NCI-H2081 treated with DMSO at 0.1 percent for 48 hours (cell line): ENCODE measurements around the gene TM4SF5.

Source experiments
- DNase-seq: peaks from one replicate; lab custom pipeline; 2025; lab: John Stamatoyannopoulos, UW

Gene TM4SF5

GRCh38 chr17:4771519-4772234 is at the start of gene TM4SF5:
TM4SF5 (plus strand) TSS chr17:4771886; CDS start chr17:4771923, 37 bp downstream.
- no peak for DNase-seq

GRCh38 chr17:4722678-4723240 is 48.9 kb upstream of the TM4SF5 start:
- no peak for DNase-seq

DNA sequence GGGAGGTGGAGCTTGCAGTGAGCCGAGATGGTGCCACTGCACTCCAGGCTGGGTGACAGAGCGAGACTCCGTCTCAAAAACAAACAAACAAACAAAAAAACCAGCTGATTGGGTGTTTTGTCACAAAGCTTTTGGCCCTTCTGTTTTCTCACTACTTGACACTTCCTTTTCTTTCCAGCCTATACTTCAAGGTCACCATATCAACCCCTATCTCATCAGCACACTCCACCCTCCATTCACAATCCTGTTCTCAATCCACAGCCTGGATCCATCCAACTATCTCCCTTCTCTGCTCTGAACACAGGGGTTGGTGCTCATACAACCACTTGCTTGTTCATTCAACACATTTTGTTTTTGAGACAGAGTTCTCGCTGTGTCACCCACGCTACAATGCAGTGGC is 47.0 kb upstream of the TM4SF5 start:
- no peak for DNase-seq

- no peak for DNase-seq
Observed at GRCh38 chr17:4725646-4726310, 45.9 kb upstream of the TM4SF5 start.

DNA sequence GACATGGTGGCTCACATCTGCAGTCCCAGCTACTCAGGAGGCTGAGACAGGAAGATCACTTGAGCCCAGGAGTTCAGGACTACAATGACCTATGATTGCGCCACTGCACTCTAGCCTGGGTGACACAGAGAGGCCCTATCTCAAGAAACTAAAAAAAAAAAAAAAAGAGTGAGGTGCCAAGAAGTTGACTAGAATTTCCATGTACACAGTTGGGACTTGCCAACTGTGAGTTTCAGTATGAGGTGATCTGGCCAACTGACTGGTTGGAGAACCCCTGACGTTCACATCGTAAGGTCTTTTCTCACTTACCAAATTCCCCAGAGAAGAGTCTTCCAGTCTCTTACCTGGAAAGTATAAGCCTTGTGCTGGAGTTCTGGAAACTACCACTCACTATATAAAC is 43.6 kb upstream of the TM4SF5 start:
- no peak for DNase-seq

DNA sequence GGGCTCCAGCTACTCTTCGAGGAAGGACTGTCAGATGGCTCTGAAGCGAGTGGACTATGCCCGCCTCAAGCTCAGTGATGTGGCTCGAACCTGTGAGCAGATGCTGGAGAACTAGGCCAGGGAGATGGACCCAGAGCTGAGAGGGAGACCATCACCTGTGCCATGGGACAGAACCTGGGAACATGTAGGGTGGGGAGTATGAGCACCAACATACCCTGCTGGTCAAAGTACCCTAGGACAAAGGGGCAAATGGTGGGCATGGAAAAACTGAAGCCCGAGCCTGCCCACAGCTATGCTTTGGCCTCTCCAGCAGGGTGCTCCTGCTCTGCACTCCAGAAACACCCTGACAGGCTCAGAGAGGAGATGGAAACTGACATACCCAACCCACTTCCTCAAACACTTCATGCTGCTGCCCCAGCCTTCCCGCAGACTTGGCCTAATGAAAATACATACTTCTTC is 38.6 kb upstream of the TM4SF5 start:
- DNase-seq = no peak

GRCh38 chr17:4734857-4735475 is 36.7 kb upstream of the TM4SF5 start:
- DNase-seq = no peak

- DNase-seq = no peak
Observed at GRCh38 chr17:4735876-4736651, 35.6 kb upstream of the TM4SF5 start.

DNA sequence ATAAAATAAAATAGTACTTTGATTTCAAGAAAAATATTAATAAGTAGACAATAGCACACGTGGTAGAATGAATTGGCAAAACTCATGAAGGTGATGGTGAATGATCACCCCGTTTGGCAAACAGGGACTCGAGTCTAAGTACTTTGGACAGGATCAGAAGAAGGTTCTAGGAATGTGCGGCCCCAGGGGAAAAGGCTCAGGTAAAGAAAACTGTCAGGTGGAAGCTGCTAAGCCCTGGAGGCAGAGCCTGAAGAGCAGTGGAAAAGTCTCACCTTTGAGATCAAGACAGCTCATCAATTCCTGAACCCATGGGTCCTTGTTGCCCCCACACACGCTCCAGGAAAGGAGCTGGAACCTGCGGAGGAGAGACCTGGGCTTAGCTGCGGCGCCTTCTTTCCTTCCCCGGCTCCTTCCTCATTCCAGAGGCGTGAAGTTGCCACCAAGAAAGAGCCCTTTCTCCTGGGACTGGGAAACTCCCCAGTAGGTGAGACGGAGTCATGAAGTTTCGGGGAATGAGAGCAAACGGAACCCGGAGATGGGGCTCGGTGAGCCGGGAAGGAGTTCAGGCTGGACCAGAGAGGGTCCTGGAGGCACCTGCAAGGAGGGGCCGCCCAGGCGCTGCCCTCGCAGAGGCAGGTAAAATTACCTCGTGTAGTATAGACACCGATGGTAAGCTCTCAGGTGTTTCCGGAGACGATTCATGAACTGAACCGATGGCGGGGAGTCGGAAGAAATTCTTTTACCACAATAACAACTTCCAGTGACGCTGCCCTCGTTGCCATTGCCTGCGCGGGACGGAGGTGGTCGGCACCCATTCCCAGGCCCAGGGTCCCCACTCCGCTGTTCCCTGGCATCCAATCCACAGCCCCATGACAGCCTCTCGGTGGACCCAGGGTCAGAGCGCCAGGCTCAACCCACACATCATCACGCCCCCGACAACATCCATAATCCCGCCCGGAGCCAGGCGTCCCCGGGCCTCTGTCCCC is 33.3 kb upstream of the TM4SF5 start:
- DNase-seq = no peak

DNA sequence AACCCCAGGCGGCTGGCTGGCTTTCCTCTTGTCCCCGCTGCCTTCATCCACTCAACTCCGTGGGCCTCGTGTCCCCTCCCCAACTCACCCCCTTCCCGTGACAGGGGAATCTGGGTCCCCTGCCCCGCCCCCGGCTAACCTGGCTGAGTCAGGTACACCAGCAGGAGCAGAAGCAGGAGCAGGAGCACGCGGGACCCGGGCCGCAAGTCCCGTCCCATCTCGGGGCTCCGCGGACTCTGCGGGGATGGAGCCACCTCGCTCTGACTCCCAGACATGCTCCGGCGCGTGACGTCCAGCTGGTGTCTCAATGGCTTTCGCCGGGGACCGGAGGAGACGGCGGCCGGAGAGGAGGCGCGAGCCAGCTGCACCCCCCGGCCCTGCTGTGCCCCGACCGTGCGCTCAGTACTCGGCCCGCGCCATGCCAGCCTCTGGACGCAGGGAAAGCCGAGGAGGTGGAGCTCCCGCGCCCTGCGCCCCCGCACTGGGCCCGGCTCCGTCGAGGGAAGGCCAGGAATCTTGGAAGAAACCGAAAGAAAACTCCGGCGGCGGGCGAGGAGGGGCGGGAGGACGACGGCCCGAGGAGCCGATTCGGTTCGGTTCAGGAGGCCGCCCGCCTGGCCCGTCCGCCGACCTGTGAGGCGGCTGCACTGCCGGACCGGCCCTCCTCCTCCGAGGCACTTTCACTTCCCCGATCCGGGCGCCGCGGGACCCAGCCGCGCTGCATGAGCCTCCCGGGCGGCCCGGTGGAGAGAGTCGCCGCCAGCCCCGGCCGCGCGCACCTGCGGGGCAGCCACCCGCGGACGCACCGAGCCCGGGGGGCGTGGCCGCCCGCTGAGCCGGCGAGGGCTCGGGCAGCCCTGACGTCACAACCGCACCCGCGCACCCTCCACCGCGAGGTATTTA is 32.3 kb upstream of the TM4SF5 start, which contains the start of the genes CXCL16 and ZMYND15:
Gene CXCL16 (minus strand): TSS at position 807 of the 903 bp plus-strand sequence. CDS start 589 bp downstream, at position 218.
Gene ZMYND15 (plus strand): TSS at position 712 of the 903 bp plus-strand sequence. CDS start 716 bp downstream, outside the sequence.
- no peak for DNase-seq

DNA sequence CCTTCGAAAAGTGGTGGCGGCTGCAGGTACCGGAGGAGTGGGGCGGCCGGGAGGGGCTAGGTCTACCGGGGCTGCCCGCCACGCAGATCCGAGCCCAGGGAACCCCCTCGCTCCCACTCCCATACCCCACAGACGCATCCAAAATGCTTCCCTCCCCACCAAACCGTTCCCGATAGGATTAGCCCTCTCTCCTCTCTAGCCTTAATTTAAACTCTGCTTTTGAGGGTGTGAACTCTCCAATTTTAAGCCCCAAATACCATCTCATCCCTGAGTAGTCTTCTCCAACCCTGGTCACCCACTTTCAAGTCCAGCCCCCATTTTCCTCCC is 31.7 kb upstream of the TM4SF5 start:
- DNase-seq = no peak

DNA sequence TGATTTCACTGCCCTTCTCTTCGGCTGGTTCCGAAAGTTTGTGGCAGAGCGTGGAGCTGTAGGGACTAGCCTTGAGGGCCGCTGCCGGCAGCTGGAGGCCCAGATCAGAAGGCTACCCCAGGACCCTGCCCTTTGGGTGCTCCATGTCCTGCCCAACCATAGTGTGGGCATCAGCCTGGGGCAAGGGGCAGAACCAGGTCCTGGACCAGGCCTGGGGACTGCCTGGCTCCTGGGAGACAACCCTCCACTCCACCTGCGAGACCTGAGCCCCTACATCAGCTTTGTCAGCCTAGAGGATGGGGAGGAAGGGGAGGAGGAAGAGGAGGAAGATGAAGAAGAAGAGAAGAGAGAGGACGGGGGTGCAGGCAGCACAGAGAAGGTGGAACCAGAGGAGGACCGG is 31.1 kb upstream of the TM4SF5 start:
- DNase-seq = no peak

GRCh38 chr17:4741544-4741943 is 30.1 kb upstream of the TM4SF5 start:
- DNase-seq = no peak

- DNase-seq = no peak
Observed at GRCh38 chr17:4742133-4742532, 29.6 kb upstream of the TM4SF5 start.

GRCh38 chr17:4742629-4743028 is 29.1 kb upstream of the TM4SF5 start:
- DNase-seq = no peak

- no peak for DNase-seq
Observed at GRCh38 chr17:4743216-4743615, 28.5 kb upstream of the TM4SF5 start.

GRCh38 chr17:4743898-4744297 is 27.8 kb upstream of the TM4SF5 start:
- DNase-seq = no peak

GRCh38 chr17:4744999-4745969 is 26.4 kb upstream of the TM4SF5 start:
- DNase-seq = no peak
